Measurements from ENCODE around the gene DLGAP1.

DNA sequence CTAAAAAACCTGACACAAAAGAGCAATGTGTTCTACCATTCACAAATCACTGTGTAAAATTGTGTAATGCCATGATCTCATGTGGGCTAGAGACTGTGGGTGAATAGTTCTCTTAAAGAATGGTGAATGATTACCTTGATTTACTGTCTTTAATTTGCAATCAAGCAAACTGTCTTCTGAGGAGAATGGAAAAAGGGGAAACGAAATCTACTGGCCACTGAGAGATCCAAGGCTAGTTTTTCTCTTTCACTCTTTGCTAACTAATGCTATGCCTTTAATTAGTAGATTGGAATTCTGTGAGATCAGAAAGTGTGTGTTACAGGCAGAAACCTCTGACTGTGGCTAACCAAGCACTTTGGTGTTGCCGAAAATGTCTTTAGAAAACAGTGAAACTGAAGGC is 582.5 kb downstream of the DLGAP1 start:
- TF ChIP-seq, protein P1, sequence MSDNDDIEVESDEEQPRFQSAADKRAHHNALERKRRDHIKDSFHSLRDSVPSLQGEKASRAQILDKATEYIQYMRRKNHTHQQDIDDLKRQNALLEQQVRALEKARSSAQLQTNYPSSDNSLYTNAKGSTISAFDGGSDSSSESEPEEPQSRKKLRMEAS (IDR thresholded peaks at IDR 0.05): no peak
- TF ChIP-seq, protein P2, sequence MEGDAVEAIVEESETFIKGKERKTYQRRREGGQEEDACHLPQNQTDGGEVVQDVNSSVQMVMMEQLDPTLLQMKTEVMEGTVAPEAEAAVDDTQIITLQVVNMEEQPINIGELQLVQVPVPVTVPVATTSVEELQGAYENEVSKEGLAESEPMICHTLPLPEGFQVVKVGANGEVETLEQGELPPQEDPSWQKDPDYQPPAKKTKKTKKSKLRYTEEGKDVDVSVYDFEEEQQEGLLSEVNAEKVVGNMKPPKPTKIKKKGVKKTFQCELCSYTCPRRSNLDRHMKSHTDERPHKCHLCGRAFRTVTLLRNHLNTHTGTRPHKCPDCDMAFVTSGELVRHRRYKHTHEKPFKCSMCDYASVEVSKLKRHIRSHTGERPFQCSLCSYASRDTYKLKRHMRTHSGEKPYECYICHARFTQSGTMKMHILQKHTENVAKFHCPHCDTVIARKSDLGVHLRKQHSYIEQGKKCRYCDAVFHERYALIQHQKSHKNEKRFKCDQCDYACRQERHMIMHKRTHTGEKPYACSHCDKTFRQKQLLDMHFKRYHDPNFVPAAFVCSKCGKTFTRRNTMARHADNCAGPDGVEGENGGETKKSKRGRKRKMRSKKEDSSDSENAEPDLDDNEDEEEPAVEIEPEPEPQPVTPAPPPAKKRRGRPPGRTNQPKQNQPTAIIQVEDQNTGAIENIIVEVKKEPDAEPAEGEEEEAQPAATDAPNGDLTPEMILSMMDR (IDR thresholded peaks at IDR 0.05 in 2 of 3, conservative IDR thresholded peaks at IDR 0.05 in 1 of 3; ENCODE audit: borderline replicate concordance in 1 of 3, insufficient read depth in 1 of 3, low read depth in 2 of 3, low read length in 2 of 3): no peak
- no peak for TF ChIP-seq TCF7L2 (IDR thresholded peaks at IDR 0.05; ENCODE audit: borderline replicate concordance, extremely low read depth, insufficient read depth, insufficient read length)
- TF ChIP-seq YY1 (IDR thresholded peaks at IDR 0.05; ENCODE audit: extremely low read depth, insufficient replicate concordance, low read depth, low read length): no peak
- no peak for TF ChIP-seq SRF (IDR thresholded peaks at IDR 0.05; ENCODE audit: low read depth)
- TF ChIP-seq EZH2 (IDR thresholded peaks at IDR 0.05): no peak
- TF ChIP-seq RAD21 (IDR thresholded peaks at IDR 0.05; ENCODE audit: low read depth): no peak
- TF ChIP-seq ELF1 (IDR thresholded peaks at IDR 0.05; ENCODE audit: borderline replicate concordance, low read depth): no peak

Data from HCT116 (cell line).